Spleen (tissue), 7 donors: ENCODE measurements around the gene COL4A1.

ENCODE experiments used
- CTCF ChIP-seq, 11 experiments: fragments of 200-600 bp in 7 of 11; fragments of 450-650 bp in 4 of 11; sonication (generic) in 4 of 11; IDR thresholded peaks in 8 of 11; conservative IDR thresholded peaks in 3 of 11; 1 replicate in 7 of 11; 2 replicates in 4 of 11; pipeline versions ENCODE4 v1.4.0 to v1.8.0; 2016 to 2021; ENCODE audit warnings: antibody characterized with exemption in 11 of 11, inconsistent platforms in 4 of 11, mild to moderate bottlenecking in 1 of 11
- POLR2A ChIP-seq, 3 donors: fragments of 450-650 bp; IDR thresholded peaks; one replicate each; pipeline ENCODE4 v1.5.1; 2017; ENCODE audit warnings: antibody characterized with exemption in 3 of 3, mild to moderate bottlenecking in 1 of 3
- donor health status: DM: no; HTN: no; CAD: no; lungs with moderate emphysema.
- donor health status: DM: no; HTN: no; CAD: no.
- donor health status: DM: no; HTN: no; CAD: no.

- no peak for TF ChIP-seq POLR2A (IDR thresholded peaks at IDR 0.05)
- no peak for TF ChIP-seq CTCF (IDR thresholded peaks at IDR 0.05 in 8 of 11, conservative IDR thresholded peaks at IDR 0.05 in 3 of 11)
These were observed 100.0 kb downstream of the COL4A1 start for GRCh38 chr13:110206996-110207395.
